GM21529 (cell line): ENCODE measurements around the gene MFSD6.

Experiments
- ATAC-seq: cut with Tn5 transposase; IDR thresholded peaks from one replicate; pipeline ENCODE4 v1.9.1; 2021; ENCODE audit not compliant: unreplicated experiment

Gene MFSD6

DNA sequence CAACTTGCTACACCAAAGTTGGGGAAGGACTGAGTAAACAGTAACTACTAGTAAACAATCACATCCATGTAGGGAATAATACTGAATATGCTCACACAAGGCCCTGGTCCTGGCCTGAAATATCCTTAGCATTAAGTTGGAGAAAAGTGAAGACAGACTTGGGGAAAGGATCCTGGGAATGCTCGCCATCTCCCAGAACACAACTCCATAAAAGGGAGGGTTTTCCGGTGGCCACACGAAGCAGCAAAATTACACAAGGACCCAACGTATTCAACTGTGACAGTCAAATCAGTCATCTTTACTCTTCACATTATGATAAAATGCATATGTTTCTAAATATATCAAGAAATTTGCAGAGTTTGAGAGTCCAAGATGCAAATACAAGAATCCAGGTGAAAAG is 119.1 kb downstream of the MFSD6 start:
- no peak for ATAC-seq

DNA sequence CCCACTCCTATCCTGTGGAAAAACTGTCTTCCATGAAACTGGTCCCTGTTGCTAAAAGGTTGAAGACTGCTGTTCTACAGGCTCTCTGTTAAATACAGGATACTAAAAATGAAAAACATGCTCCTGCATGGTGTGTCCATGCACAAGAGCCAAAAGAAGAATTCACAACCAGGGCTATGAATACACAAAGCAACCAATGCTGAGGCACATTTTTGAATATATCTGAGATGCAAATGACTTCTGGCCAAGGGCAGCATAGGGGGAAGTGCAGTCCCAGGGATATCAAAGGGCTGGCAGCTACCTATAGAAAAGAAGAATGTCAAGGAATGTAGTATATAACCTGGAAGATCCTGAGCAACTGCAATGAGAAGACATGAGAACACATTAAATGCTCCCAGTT is 119.8 kb downstream of the MFSD6 start:
- no peak for ATAC-seq

DNA sequence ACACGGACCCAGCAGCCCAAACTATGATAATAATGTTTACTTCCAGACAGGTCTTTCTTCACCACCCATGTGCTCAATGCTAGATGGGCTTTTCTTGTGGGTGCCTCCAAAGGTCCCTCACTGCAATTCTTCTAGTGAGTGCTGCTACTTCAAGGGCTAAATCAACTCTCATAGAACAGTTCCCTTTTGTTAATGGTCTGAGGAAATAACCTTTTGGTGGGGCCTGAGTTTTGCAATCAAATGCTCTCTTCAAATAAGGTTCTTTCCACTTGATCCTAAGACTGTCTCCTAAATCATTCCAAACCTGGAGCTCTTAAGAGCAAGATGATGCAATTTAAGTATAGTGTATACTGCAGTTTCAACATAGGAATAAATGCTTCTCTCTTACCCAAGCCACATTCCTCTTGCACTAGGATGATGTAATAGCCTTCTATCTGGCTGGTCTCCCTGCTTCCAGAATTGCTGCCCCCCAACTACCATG is 120.4 kb downstream of the MFSD6 start:
- no peak for ATAC-seq

DNA sequence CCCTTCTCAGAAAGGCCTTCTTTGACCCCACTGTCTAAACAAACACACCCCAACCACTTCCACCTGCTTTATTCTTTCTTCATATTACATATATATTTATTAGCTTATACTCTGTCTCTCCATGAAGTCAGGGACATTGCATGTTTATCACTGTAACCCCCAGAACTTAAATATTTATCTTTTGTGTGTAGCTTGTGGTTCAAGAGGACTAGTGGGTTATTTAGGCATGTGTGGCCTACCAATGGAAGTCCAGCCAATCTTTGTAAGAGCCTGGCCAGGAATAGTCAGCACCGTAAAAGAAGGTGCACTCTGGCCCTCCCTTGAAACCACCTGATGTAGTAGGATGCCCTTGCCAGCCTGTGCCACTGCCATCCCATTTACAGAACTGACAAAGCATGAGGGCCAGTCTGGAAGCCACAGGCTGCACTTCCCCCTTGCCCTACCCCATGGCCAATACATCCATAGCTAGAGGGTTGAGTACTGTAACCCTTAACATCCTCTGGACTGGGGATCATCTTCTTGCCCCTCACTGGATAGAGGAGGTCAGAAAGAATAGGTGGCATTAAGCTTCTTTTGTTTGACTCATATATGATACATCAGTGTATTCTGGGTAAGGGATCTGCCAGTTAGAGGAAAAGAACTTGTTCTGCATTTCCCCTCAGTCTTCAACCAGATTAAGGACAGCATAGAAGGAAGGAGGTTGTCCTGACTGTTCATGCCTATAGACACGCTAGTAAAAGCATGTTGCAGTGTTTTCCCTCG is 121.5 kb downstream of the MFSD6 start:
- no peak for ATAC-seq

DNA sequence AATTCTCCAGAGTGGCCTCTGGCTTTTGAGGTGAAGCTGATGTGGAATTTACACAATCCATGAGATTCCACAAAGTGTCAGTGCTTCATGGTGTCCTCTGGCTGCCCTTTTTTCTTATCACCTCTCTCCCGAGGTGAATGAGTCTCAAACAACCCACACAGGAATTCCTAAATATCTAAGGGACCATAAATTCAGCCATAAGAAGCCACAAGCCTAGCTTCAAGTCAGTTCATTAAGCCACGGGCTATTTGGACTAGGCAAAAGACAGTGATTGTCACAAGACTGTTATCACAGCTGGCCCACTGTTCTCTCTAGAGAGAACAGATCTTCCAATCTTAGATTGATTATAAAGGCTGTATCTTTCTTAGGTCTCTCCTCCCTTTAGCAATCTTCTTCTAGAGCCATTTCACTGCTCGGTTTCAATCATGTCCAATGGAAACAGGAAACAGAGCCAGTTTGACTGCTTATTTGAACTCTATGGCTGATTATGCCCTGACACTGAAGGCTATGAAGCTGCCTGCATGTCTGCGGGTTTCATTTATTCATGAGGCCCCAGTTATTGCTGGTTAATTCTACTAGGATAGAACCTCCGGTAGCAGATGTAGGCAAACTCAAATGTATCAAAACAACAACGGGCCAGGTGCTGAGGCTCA is 122.2 kb downstream of the MFSD6 start:
- no peak for ATAC-seq

DNA sequence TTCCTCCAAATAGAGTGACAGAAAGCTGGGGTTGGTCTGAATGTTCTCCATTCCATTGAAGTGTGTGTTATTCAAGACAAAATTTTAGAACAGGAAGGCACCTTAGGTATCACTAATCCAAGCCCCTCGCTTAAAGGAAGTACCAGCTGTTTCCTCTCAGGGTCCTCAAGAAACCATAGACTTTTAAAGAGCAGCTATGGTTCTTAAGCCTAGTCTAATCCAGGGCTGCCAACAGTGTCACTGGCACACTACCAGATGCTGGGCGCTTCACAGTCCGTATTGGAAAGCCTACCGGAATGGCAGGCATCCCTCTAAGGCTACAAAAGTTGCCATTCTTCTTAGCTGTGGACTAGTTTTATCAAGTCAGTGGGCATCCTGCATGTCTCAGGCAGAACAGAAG is 124.4 kb downstream of the MFSD6 start:
- no peak for ATAC-seq

DNA sequence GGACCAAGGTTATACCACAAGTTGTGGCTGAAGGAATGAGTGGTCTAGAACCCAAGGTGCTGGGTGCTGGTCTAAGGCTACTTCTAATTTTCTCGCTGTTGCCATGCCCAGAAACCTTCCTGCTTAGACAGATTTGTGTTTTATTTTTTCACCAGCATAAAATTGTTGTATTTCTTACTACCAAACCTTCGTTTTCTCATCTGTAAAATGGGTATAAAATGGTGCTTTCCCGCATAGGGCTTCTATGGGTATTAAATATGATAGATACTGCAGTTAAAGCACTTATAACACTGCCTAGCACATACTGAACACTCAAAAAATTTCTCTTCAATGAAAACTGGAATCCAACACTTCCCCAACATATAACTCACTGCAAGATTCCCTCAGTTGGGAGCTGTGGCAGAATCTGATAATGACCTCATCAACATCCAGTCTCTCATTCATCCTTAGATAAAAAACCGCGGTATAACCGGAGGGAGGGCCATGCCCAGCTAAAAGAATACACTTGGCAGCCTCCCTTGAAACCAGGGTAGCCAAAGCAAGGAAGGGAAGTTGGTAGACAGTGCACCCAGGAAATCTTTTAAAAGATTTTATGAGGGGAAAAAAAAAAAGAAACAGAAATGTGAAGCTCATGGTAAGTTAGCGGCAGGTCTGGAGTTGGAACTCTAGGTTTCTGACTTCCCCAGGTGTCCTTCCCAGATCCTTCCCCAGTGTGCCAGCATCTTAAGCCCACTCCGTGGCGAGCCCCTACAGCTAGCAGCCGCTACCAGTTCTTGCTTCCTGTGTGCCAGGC is 125.2 kb downstream of the MFSD6 start:
- ATAC-seq: no peak

DNA sequence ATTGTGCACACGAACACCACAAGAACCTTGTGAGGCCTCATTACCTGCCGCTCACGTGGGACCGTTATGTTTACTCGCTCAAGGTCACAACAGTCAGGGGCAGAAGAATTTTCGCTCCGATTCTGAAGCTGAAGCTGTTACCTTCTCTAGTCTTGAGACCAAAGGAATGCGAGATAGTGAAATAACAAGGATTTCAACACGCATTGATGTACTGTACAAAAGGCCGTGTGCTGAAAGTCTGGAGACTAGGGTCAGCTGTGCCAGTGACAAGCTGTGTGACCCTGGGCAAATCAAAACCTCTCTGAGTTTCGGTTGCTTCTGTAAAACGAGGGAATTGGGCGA is 125.8 kb downstream of the MFSD6 start:
- peak; percentile 31 for ATAC-seq

DNA sequence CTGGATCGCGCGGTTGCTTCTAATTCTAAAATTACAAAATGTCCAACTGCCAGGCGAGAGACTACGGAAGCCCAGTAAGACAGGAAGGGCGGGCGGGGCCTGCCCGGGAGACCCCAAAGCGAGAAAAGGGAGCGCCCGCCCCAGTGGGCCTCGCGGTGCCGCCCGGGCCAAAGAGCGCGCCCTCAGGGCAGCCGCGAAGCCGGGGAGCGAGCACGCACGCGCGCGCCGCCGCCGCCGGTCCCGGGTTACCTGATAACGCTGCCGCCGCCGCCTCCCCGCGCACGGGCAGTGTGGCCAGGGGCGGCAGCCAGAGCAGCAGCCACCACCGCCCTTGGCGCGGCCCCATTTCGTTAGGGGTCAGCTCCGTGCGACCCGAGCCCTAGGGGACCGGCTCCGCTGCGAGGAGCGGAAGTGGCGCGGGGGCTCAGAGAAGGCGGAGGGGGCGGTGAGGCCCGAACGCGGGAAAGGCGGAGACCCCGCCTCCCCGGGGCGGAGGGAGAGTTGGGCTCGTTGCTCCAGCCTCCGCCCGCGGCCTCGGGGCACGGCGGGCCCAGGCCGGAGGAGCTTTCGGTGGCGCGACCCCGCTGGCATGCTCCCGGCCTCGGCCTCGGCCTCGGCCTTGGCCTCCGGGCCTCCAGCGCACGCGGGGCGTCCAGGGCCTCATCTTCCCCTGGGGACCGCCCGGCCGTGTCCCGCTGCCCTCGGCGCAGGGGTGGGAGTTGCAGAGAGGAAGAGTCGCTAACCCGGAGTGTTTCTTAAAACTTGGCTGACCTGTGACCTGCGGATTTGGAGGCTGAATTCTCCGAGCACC is 126.4 kb downstream of the MFSD6 start, which contains the start of gene NEMP2:
NEMP2 (minus strand) TSS at position 413 of the 811 bp plus-strand sequence; CDS start at position 346, 67 bp downstream.
- ATAC-seq: peak; percentile 65

DNA sequence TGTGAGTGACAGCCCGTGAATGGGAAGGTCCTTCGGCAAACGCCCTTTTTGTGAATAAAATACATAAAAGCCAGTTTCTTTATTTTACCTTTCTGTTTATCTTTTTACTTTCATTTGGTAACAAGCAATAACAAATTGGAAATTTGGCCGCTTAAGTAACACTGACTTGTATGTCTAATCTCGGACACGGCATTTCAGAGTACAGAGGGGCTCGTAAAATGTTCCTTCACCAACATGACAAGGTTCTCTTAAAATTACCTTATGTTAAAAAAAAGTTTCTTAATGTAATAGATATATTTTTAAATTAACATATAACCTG is 126.9 kb downstream of the MFSD6 start:
- no peak for ATAC-seq

DNA sequence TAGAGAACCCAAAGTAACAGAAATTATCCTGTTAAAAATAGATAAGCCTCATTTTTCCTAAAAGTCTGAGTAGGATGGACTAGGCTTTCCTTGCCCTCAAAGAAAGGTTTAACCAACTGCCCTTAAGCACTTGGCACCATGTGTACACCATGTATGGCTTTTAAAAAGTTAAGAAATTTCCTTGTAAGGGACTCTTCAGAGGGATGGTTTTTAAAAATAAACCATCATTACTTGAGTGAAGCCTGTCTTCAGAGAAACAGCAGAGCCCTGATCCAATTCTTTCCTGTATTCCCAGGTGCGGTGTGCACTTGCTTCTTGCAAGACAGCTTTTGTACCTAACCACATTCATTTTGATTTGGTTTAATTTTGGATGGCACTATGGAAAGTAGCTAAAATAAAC is 127.4 kb downstream of the MFSD6 start:
- no peak for ATAC-seq

DNA sequence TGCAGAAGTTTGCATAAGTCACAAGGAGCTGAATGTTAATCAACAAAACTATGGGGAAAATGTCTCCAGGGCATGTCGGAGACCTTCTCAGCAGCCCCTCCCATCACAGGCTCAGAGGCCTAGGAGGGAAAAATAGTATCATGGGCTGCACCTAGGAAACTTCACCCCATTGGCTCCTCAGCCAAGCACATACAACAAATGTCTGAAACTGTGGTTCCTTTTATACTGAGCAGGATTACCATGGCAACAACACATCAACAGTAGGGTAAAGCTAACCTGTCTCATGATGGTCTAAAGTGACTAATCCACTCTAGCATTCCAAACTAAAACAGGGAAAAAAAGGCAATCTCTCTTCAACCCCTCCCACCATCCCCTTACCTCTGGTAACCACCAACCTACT is 129.6 kb downstream of the MFSD6 start:
- no peak for ATAC-seq

DNA sequence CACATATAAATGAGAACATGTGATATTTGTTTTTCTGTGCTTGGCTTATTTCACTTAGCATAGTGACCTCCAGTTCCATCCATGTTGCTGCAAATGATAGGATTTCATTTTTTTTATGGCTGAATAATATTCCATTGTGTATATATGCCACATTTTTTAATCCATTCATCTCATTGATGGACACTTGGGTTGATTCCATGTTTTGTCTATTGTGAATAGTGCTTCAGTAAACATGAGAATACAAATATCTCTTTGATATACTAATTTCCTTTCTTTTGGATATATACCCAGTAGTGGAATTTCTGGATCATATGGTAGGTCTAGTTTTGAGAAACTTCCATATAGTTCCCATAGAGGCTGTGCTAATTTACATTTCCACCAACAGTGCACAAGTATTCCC is 130.0 kb downstream of the MFSD6 start:
- ATAC-seq: no peak

DNA sequence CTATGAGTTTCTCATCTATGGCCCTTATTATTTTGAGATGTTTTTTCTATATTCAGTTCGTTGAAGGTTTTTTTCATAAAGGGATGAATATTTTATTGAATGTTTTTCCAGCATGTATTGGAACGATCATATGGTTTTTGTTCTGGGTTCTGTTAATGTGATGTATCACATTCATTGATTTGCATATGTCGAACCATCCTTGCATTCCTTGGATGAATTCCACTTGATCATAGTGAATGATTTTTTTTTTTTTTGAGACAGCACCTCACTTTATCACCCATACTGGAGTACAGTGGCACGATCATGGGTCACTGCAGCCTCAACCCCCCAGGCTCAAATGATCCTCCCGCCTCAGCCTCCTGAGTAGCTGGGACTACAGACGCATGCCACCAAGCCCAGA is 131.9 kb downstream of the MFSD6 start:
- ATAC-seq: no peak

DNA sequence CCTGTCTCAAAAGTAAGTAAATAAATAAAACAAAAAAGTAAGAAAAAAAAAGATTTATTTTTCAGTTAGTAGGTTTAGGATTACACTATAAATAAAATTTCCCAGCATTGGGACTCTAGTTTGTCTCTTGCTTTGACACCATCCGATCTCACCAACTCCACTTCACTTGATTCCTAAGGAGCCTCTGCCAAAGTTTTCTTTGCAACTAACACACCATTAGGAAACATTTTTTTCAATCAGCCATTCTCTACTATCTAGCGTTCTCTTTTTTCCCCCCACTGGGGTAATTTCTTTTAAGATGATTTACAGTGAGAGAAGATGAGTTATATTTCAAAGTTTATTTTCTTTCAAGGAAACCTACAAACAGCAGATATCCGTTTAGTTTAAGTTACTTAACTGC is 136.9 kb downstream of the MFSD6 start:
- ATAC-seq: no peak

DNA sequence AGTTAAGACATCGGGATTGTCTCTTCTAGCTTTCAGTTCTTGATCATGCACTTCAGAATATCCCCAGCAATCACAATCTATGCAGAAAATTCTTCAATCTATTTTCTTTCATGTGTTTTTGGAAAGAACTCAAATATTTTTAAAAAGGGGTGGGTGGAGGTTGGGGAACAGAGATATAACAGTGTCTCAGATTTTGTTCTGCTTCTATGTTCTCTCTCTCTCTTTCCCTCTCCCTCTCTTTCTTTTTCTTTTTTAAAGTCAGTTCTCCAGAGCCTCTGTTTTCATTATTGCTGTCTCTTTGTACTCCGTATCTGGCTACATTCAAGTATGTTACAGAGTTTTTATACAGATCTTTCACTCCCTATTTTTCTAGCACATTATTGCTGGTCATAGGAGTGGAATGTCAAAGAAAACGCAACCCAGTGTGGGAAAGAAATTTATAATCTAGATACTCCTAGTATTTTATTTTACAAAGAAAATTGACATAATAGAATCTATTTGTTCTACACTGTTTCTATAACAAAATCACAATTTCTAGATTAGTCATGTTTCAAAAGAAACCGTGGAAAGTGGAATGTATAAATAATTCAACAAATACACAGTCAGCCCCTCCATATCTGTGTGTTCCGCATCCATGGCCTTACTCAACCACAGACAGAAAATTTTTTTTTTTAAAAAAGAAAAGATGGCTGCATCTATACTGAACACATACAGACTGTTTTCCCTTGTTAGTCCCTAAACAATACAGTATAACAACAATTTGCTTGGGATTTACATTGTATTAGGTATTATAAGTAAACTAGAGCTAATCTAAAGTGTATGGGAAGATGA is 137.6 kb downstream of the MFSD6 start:
- no peak for ATAC-seq

DNA sequence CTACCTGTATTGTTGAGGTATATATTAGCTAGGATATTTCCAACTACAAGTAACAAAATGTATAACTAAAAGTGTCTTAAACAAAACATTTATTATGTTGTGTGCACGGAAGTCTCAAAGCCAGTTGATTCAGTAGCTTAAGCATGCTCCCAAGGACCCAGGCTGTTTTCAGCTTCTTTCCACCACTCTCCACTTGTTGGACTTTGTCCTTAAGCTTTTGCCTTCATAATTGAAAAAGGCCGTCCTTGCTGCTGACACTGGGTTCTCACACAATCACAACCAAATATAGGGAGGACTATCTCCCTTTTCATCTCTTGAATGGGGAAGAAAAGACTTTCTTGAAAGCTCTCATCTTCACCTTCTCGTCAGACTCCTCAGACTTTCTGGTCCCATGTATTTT is 138.6 kb downstream of the MFSD6 start:
- no peak for ATAC-seq

DNA sequence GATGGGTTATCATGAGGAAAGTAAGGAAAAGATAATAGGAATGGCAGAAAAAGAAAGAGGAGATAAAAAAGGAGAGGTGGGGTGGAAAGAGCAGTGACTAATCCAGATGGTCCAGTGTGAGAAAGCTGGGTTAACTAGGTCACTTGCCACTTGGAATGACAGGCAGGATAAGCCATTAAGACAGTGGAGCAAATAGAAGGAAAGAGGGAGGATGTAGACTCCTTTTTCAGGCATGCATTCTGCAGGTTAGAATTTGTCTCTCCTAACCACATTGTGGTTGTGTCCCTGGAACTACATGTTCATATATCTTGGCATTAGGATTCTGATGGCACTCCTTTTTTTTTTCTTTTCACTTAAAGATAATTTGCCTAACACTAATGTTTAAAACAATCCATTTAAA is 139.7 kb downstream of the MFSD6 start:
- no peak for ATAC-seq

DNA sequence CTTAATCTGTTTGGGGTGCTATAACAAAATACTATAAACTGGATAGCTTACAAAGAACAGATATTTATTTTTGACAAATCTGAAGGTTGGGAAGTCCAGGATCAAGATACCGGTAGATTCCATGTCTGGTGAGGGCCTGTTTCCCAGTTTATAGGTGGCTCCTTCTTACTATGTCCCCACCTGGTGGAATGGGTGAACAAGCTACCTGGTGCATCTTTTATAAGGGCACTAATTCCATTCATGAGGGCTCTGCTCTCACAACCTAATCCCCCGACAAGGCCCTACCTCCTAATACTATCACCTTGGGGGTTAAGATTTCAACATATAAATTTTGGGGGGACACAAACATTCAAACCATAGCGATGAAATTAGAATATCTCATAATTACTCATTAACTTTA is 142.0 kb downstream of the MFSD6 start:
- ATAC-seq: no peak
